IPS DF 6.9 (cell line): ENCODE results near the gene PTPRN2.

Source experiments
- DNase-seq: peaks from one replicate; pipeline ENCODE4 v3.0.0-alpha.2; 2013; ENCODE audit warnings: low read depth, low spot score
- H3K27ac ChIP-seq: one replicate; pipeline ENCODE4 v1.5.1; 2013; ENCODE audit warnings: low read length, control low read depth
- H3K27me3 ChIP-seq: 2 replicates; pipeline ENCODE4 v1.6.1; 2013; ENCODE audit warnings: mild to moderate bottlenecking, low read length; ENCODE audit not compliant: control insufficient read depth, insufficient read depth
- H3K36me3 ChIP-seq: 2 replicates; pipeline ENCODE4 v1.6.1; 2013; ENCODE audit warnings: low read length; ENCODE audit not compliant: control insufficient read depth, insufficient read depth
- H3K4me1 ChIP-seq: 2 replicates; pipeline ENCODE4 v1.6.1; 2013; ENCODE audit warnings: low read length; ENCODE audit not compliant: control insufficient read depth, insufficient read depth
- H3K4me3 ChIP-seq: 2 replicates; pipeline ENCODE4 v1.5.1; 2013; ENCODE audit warnings: mild to moderate bottlenecking, low read length
- H3K9me3 ChIP-seq: 2 replicates; pipeline ENCODE4 v1.6.1; 2013; ENCODE audit warnings: low read length, inconsistent platforms; ENCODE audit not compliant: control insufficient read depth, insufficient read depth
- WGBS: extraction: QIAGEN DNeasy Blood & Tissue Kit; methylation state at CpG from one replicate; pipeline ENCODE4 v1.1.7; 2013; ENCODE audit warnings: mixed read lengths, missing lambda C conversion rate; ENCODE audit not compliant: insufficient read length, insufficient coverage; 5-methylcytosine and 5-hydroxymethylcytosine counted together

The PTPRN2 gene

GRCh38 chr7:157609516-157609915, 978.1 kb downstream of the PTPRN2 start:
- H3K36me3 ChIP-seq = no peaks in the 10 kb centered on the region; the same call in 1 of the 2 replicates
- peaks cover 39% of the 10 kb centered on the region for H3K9me3 ChIP-seq
- no peaks in the 10 kb centered on the region for H3K4me1 ChIP-seq
- H3K4me3 ChIP-seq = no peak overlapping the region
- WGBS = no CpG with 5 or more reads among the region's 15 CpGs
- DNase-seq = no peak
- no peaks in the 10 kb centered on the region for H3K27me3 ChIP-seq
- no peak overlapping the region for H3K27ac ChIP-seq

- H3K9me3 ChIP-seq = peaks cover 45% of the 10 kb centered on the region
- DNase-seq = no peak
- H3K36me3 ChIP-seq = no peaks in the 10 kb centered on the region; the same call in 1 of the 2 replicates
- H3K4me1 ChIP-seq = no peaks in the 10 kb centered on the region
- H3K27ac ChIP-seq = no peak overlapping the region
- WGBS = no CpG with 5 or more reads among the region's 10 CpGs
- H3K27me3 ChIP-seq = no peaks in the 10 kb centered on the region
- no peak overlapping the region for H3K4me3 ChIP-seq
These were observed 980.4 kb downstream of the PTPRN2 start for GRCh38 chr7:157607218-157607617.

GRCh38 chr7:157606140-157606539, 981.5 kb downstream of the PTPRN2 start:
- Histone ChIP-seq H3K4me1 (no peaks in the 10 kb centered on the region), H3K27ac (no peak overlapping the region), H3K4me3 (no peak overlapping the region), H3K27me3 (no peaks in the 10 kb centered on the region), H3K36me3 (no peaks in the 10 kb centered on the region), H3K9me3 (peaks cover 42% of the 10 kb centered on the region)
- no peak for DNase-seq
- no CpG with 5 or more reads among the region's 9 CpGs for WGBS

GRCh38 chr7:157605638-157606037, 982.0 kb downstream of the PTPRN2 start:
- no peaks in the 10 kb centered on the region for H3K27me3 ChIP-seq
- no peak for DNase-seq
- H3K4me1 ChIP-seq = no peaks in the 10 kb centered on the region
- WGBS = no CpG with 5 or more reads among the region's 3 CpGs
- no peak overlapping the region for H3K4me3 ChIP-seq
- H3K36me3 ChIP-seq = no peaks in the 10 kb centered on the region
- no peak overlapping the region for H3K27ac ChIP-seq
- peaks cover 38% of the 10 kb centered on the region for H3K9me3 ChIP-seq

- H3K4me1 ChIP-seq = no peaks in the 10 kb centered on the region
- DNase-seq = no peak
- H3K27me3 ChIP-seq = no peaks in the 10 kb centered on the region
- H3K9me3 ChIP-seq = peaks cover 33% of the 10 kb centered on the region
- H3K36me3 ChIP-seq = no peaks in the 10 kb centered on the region
- no peak overlapping the region for H3K4me3 ChIP-seq
- no CpG with 5 or more reads among the region's 21 CpGs for WGBS
- H3K27ac ChIP-seq = no peak overlapping the region
These were observed 982.8 kb downstream of the PTPRN2 start for GRCh38 chr7:157604661-157605381.

GRCh38 chr7:157603716-157604115, 983.9 kb downstream of the PTPRN2 start:
- Histone ChIP-seq H3K36me3 (no peaks in the 10 kb centered on the region), H3K4me1 (no peaks in the 10 kb centered on the region), H3K4me3 (no peak overlapping the region), H3K9me3 (peaks cover 34% of the 10 kb centered on the region), H3K27me3 (no peaks in the 10 kb centered on the region), H3K27ac (no peak overlapping the region)
- DNase-seq = no peak
- WGBS = no CpG with 5 or more reads among the region's 21 CpGs

GRCh38 chr7:157603005-157603404, 984.6 kb downstream of the PTPRN2 start:
- Histone ChIP-seq H3K4me1 (no peaks in the 10 kb centered on the region), H3K27me3 (no peaks in the 10 kb centered on the region), H3K4me3 (no peak overlapping the region), H3K27ac (no peak overlapping the region), H3K36me3 (no peaks in the 10 kb centered on the region), H3K9me3 (peaks cover 34% of the 10 kb centered on the region)
- no CpG with 5 or more reads among the region's 9 CpGs for WGBS
- DNase-seq = no peak

- H3K27ac ChIP-seq = no peak overlapping the region
- peaks cover 34% of the 10 kb centered on the region for H3K9me3 ChIP-seq
- no peaks in the 10 kb centered on the region for H3K4me1 ChIP-seq
- H3K27me3 ChIP-seq = no peaks in the 10 kb centered on the region
- no peak for DNase-seq
- H3K4me3 ChIP-seq = no peak overlapping the region
- no CpG with 5 or more reads among the region's 14 CpGs for WGBS
- H3K36me3 ChIP-seq = no peaks in the 10 kb centered on the region
These were observed 985.0 kb downstream of the PTPRN2 start for GRCh38 chr7:157602581-157602980.

GRCh38 chr7:157602156-157602555, 985.5 kb downstream of the PTPRN2 start:
- Histone ChIP-seq H3K27me3 (no peaks in the 10 kb centered on the region), H3K36me3 (no peaks in the 10 kb centered on the region), H3K4me1 (no peaks in the 10 kb centered on the region), H3K9me3 (peaks cover 32% of the 10 kb centered on the region), H3K27ac (no peak overlapping the region), H3K4me3 (no peak overlapping the region)
- no peak for DNase-seq
- WGBS = no CpG with 5 or more reads among the region's 15 CpGs

- Histone ChIP-seq H3K27me3 (no peaks in the 10 kb centered on the region), H3K27ac (no peak overlapping the region), H3K4me1 (no peaks in the 10 kb centered on the region), H3K36me3 (no peaks in the 10 kb centered on the region), H3K4me3 (no peak overlapping the region), H3K9me3 (peaks cover 32% of the 10 kb centered on the region)
- no peak for DNase-seq
- WGBS = no CpG with 5 or more reads among the region's 11 CpGs
These were observed 986.1 kb downstream of the PTPRN2 start for GRCh38 chr7:157601530-157601929.

GRCh38 chr7:157599491-157599890, 988.1 kb downstream of the PTPRN2 start:
- no peak for DNase-seq
- no peak overlapping the region for H3K4me3 ChIP-seq
- no peaks in the 10 kb centered on the region for H3K36me3 ChIP-seq
- no peaks in the 10 kb centered on the region for H3K27me3 ChIP-seq
- peaks cover 23% of the 10 kb centered on the region for H3K9me3 ChIP-seq
- H3K4me1 ChIP-seq = no peaks in the 10 kb centered on the region
- no CpG with 5 or more reads among the region's 4 CpGs for WGBS
- H3K27ac ChIP-seq = no peak overlapping the region
